IMR-90 (cell line): ENCODE measurements around the gene BNIP5. TPM values are rescaled to one million over a fixed set of nuclear protein-coding genes. Genes with fewer than 3 reads are reported as not detected.

Experiments
- ATAC-seq: fragments of 200-7000 bp; cut with Tn5 transposase; 2 replicates; pipeline ENCODE4 v1.9.1; 2020; ENCODE audit warnings: low read depth, mild to moderate bottlenecking, moderate library complexity
- BruUV-seq: library from RNA; stranded (reverse); fragments of 400-500 nt; replicated peaks from 2 replicates; lab custom pipeline; 2021; lab: Mats Ljungman, UMichigan
- CTCF ChIA-PET: fragments of 300-600 bp; formaldehyde crosslinking; extraction: SDS; loops from one replicate; lab custom pipeline; 2021; ENCODE audit warnings: antibody characterized with exemption; lab: Yijun Ruan, JAX
- POLR2A ChIA-PET: fragments of 300-600 bp; sonication (Branson Sonifier 250); formaldehyde crosslinking; loops from one replicate; lab custom pipeline; 2022; ENCODE audit warnings: antibody characterized with exemption; ENCODE audit not compliant: unreplicated experiment; lab: Charles Lee
- DNase-seq: peaks from one replicate; pipeline ENCODE4 v3.0.0; 2013
- H2AFZ ChIP-seq: replicated peaks from 2 replicates; pipeline ENCODE3; 2013; ENCODE audit warnings: low read length, mild to moderate bottlenecking; ENCODE audit not compliant: poor library complexity
- H2AK5ac ChIP-seq: 2 replicates; pipeline ENCODE4 v1.6.1; 2013; ENCODE audit warnings: low read depth, low read length, inconsistent platforms
- H2AK9ac ChIP-seq: replicated peaks from 2 replicates; pipeline ENCODE3; 2013; ENCODE audit warnings: mild to moderate bottlenecking, low read depth, low read length, moderate library complexity; ENCODE audit not compliant: poor library complexity
- H2BK120ac ChIP-seq: 2 replicates; pipeline ENCODE4 v1.6.1; 2013; ENCODE audit warnings: low read depth, low read length, inconsistent platforms
- H2BK15ac ChIP-seq: 3 replicates; pipeline ENCODE4 v1.6.1; 2013; ENCODE audit warnings: low read depth, low read length, inconsistent platforms
- H2BK20ac ChIP-seq: 2 replicates; pipeline ENCODE4 v1.6.1; 2013; ENCODE audit warnings: low read depth, mild to moderate bottlenecking, inconsistent platforms, low read length, moderate library complexity
- H2BK5ac ChIP-seq: 2 replicates; pipeline ENCODE4 v1.6.1; 2013; ENCODE audit warnings: mild to moderate bottlenecking, low read depth, low read length, inconsistent platforms; ENCODE audit not compliant: poor library complexity, severe bottlenecking
- H3K14ac ChIP-seq: replicated peaks from 2 replicates; pipeline ENCODE4 v1.6.1; 2013; ENCODE audit warnings: low read depth, low read length, inconsistent platforms
- H3K18ac ChIP-seq: 2 replicates; pipeline ENCODE4 v1.6.1; 2013; ENCODE audit warnings: low read depth, low read length, control low read depth
- H3K23ac ChIP-seq: 2 replicates; pipeline ENCODE4 v1.6.1; 2013; ENCODE audit warnings: low read depth, low read length, inconsistent platforms
- H3K27ac ChIP-seq: 2 replicates; pipeline ENCODE4 v1.5.1; 2013; ENCODE audit warnings: mild to moderate bottlenecking, control low read depth, low read length; ENCODE audit not compliant: insufficient read depth
- H3K27me3 ChIP-seq: 2 replicates; pipeline ENCODE4 v1.6.1; 2013; ENCODE audit warnings: low read length; ENCODE audit not compliant: control insufficient read depth, insufficient read depth
- H3K36me3 ChIP-seq: 2 replicates; pipeline ENCODE4 v1.6.1; 2013; ENCODE audit warnings: low read length, mixed read lengths; ENCODE audit not compliant: control insufficient read depth, insufficient read depth
- H3K4ac ChIP-seq: 2 replicates; pipeline ENCODE4 v1.6.1; 2013; ENCODE audit warnings: low read depth, low read length, inconsistent platforms
- H3K4me1 ChIP-seq: 2 replicates; pipeline ENCODE4 v1.6.1; 2013; ENCODE audit warnings: low read length, mixed read lengths; ENCODE audit not compliant: control insufficient read depth, insufficient read depth
- H3K4me2 ChIP-seq: 2 replicates; pipeline ENCODE4 v1.6.1; 2013; ENCODE audit warnings: low read depth, mild to moderate bottlenecking, control low read depth, low read length, moderate library complexity
- H3K4me3 ChIP-seq: 2 replicates; pipeline ENCODE4 v1.5.1; 2013; ENCODE audit warnings: low read depth, mild to moderate bottlenecking, control low read depth, low read length, moderate library complexity; ENCODE audit not compliant: insufficient read depth
- H3K56ac ChIP-seq: 2 replicates; pipeline ENCODE4 v1.6.1; 2013; ENCODE audit warnings: low read length, inconsistent platforms; ENCODE audit not compliant: insufficient read depth; ENCODE audit errors: extremely low read depth
- H3K79me1 ChIP-seq, 2 experiments: 2 replicates each; pipeline ENCODE4 v1.6.1; 2013; ENCODE audit warnings: low read length in 2 of 2, inconsistent platforms in 1 of 2, low read depth in 1 of 2
- H3K9ac ChIP-seq: 2 replicates; pipeline ENCODE4 v1.6.1; 2013; ENCODE audit warnings: low read depth, low read length, control low read depth
- H3K9me1 ChIP-seq: 2 replicates; pipeline ENCODE4 v1.6.1; 2013; ENCODE audit warnings: low read length, inconsistent platforms; ENCODE audit not compliant: insufficient read depth
- H3K9me3 ChIP-seq: 2 replicates; pipeline ENCODE4 v1.6.1; 2013; ENCODE audit warnings: low read length; ENCODE audit not compliant: control insufficient read depth, insufficient read depth
- H4K20me1 ChIP-seq: 2 replicates; pipeline ENCODE4 v1.6.1; 2013; ENCODE audit warnings: low read length, inconsistent platforms; ENCODE audit not compliant: insufficient read depth
- H4K5ac ChIP-seq: 2 replicates; pipeline ENCODE4 v1.6.1; 2013; ENCODE audit warnings: mild to moderate bottlenecking, low read depth, low read length, control low read depth
- H4K8ac ChIP-seq, 2 experiments: 2 replicates each; pipeline ENCODE4 v1.6.1; 2013; ENCODE audit warnings: low read depth in 2 of 2, low read length in 2 of 2, control low read depth in 1 of 2, inconsistent platforms in 1 of 2
- H4K91ac ChIP-seq: 2 replicates; pipeline ENCODE4 v1.6.1; 2013; ENCODE audit warnings: low read depth, low read length, inconsistent platforms; ENCODE audit not compliant: insufficient read depth
- BHLHE40 ChIP-seq: fragments of 150-350 bp; IDR thresholded peaks from 2 replicates; pipeline ENCODE4 v1.6.1; 2016; ENCODE audit warnings: mild to moderate bottlenecking, low read depth, low read length
- CEBPB ChIP-seq: IDR thresholded peaks from 2 replicates; pipeline ENCODE4 v1.6.1; 2012; ENCODE audit warnings: low read depth, low read length, improper control_type of control experiment
- FOS ChIP-seq: fragments of 150-350 bp; IDR thresholded peaks from 2 replicates; pipeline ENCODE4 v1.6.1; 2016; ENCODE audit warnings: low read depth, low read length
- MXI1 ChIP-seq: IDR thresholded peaks from 2 replicates; pipeline ENCODE4 v1.6.1; 2012; ENCODE audit warnings: low read depth, mild to moderate bottlenecking, low read length, moderate library complexity, borderline replicate concordance
- NFE2L2 ChIP-seq: fragments of 150-350 bp; IDR thresholded peaks from 2 replicates; pipeline ENCODE4 v1.6.1; 2016; ENCODE audit warnings: low read depth, mild to moderate bottlenecking, low read length
- POLR2A ChIP-seq: IDR thresholded peaks from 2 replicates; pipeline ENCODE4 v1.6.1; 2012; ENCODE audit warnings: mild to moderate bottlenecking, low read depth, low read length
- RCOR1 ChIP-seq: IDR thresholded peaks from 2 replicates; pipeline ENCODE4 v1.6.1; 2012; ENCODE audit warnings: mild to moderate bottlenecking, low read length, improper control_type of control experiment; ENCODE audit not compliant: insufficient replicate concordance
- RFX5 ChIP-seq: IDR thresholded peaks from 2 replicates; pipeline ENCODE4 v1.8.0; 2012; ENCODE audit warnings: low read depth, mild to moderate bottlenecking, low read length, moderate library complexity
- SMC3 ChIP-seq: fragments of 150-350 bp; IDR thresholded peaks from 2 replicates; pipeline ENCODE4 v1.6.1; 2016; ENCODE audit warnings: low read depth, mild to moderate bottlenecking, antibody characterized with exemption, low read length, moderate library complexity
- WGBS, 2 experiments: methylation state at CpG; one replicate each; pipeline versions ENCODE4 v1.1.5 to v1.1.7; 2013; ENCODE audit warnings: missing lambda C conversion rate in 2 of 2; ENCODE audit not compliant: insufficient read length in 1 of 2; ENCODE audit errors: extremely low coverage in 2 of 2; 5-methylcytosine and 5-hydroxymethylcytosine counted together
- dilution Hi-C: fragments of 300-500 bp; cut with HindIII; formaldehyde crosslinking; loops from one replicate; pipeline ENCODE4 v1.14.3; 2018; ENCODE audit warnings: low sequenced_read_pairs; ENCODE audit not compliant: unreplicated experiment
- in situ Hi-C: fragments of 300-500 bp; cut with MboI; formaldehyde crosslinking; loops from 3 replicates; pipeline ENCODE4 v1.14.3; 2019; ENCODE audit warnings: low sequenced_read_pairs, inconsistent platforms, mixed read lengths
- intact Hi-C: fragments of 100-400 bp; cut with micrococcal nuclease; formaldehyde crosslinking; loops from 2 replicates; pipeline ENCODE4 v1.10.0; 2022
- polyA plus RNA-seq, 3 experiments: library from polyadenylated mRNA; depleted of rRNA; stranded (reverse); fragments of >200 nt; gene quantifications; 2 replicates each; pipeline ENCODE4 v1.2.3, GENCODE V29; 2012; ENCODE audit warnings: low replicate concordance in 1 of 3
- total RNA-seq: library from RNA; depleted of rRNA; stranded (reverse); fragments of >200 nt; gene quantifications from 2 replicates; pipeline ENCODE4 v1.2.3, GENCODE V29; 2012
- TF ChIP-seq, protein P1 (sequence below): conservative IDR thresholded peaks from 2 replicates; pipeline ENCODE4 v1.5.1; 2012; ENCODE audit warnings: mild to moderate bottlenecking, low read depth, low read length, improper control_type of control experiment
- TF ChIP-seq, protein P2 (sequence below): fragments of 150-350 bp; IDR thresholded peaks from 2 replicates; pipeline ENCODE4 v1.6.1; 2017; ENCODE audit warnings: mild to moderate bottlenecking, antibody characterized with exemption, low read length, low read depth

The BNIP5 gene
- total and polyA plus RNA-seq, 2 of the 4 experiments (the other 2 are of a cell fraction) = not detected

DNA sequence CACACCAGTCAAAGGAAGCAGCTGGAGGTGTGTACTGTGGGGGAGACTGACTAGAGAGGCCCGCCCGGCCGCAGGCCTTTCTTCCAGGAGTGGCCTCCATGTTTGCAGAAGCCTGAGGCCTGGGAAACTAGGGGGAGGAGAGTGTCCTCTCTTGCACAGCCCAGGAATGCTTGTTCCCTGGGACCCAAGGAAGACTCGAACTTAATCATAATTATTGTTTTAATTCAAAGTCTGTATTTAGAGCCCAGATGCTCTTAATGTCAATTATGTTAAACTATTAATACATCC, 23.1 kb downstream of the BNIP5 start (continued):
- TF ChIP-seq, protein P1, sequence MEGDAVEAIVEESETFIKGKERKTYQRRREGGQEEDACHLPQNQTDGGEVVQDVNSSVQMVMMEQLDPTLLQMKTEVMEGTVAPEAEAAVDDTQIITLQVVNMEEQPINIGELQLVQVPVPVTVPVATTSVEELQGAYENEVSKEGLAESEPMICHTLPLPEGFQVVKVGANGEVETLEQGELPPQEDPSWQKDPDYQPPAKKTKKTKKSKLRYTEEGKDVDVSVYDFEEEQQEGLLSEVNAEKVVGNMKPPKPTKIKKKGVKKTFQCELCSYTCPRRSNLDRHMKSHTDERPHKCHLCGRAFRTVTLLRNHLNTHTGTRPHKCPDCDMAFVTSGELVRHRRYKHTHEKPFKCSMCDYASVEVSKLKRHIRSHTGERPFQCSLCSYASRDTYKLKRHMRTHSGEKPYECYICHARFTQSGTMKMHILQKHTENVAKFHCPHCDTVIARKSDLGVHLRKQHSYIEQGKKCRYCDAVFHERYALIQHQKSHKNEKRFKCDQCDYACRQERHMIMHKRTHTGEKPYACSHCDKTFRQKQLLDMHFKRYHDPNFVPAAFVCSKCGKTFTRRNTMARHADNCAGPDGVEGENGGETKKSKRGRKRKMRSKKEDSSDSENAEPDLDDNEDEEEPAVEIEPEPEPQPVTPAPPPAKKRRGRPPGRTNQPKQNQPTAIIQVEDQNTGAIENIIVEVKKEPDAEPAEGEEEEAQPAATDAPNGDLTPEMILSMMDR = no peak
- TF ChIP-seq CEBPB = no peak

DNA sequence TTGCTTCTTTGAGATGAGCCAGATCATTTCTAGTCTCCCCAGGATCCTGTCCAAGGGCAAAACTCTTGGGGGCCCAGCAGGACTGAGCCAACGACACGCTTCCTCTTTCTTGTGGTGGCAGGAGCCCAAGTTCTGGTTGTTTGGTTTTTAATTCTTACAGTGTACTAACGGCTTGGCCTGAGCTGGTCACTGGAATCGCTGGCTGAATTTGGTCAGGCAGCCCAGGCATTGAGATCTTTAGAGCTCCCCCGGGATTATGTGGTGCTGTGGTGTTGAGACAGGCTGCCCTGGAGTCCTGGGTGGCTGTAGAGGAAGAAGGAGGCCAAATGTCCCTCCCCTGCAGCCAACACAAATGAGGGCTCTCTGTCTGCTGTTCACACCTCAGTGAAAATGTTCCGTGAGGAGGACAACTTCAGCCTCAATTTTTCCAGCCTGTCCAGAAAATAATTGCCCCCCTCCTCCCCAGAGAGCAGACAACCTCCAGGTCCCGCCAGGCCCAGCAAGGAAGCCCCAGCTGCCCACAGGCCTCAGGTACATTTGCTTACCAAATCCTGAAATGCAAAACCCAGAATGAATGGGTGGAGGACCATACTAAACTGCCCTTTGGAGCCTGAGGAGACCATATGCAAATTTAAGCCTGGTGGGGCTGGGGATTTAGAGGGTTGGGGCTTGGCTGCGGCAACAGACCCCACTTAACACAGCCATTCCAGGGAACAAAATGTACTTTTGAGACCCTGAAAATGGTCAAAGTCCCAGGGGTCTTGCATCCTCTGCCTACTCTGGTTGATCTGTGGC, 23.6 kb downstream of the BNIP5 start:
- no peak overlapping the region for H2BK5ac ChIP-seq
- no peak for ATAC-seq
- H3K9me1 ChIP-seq = no peaks in the 10 kb centered on the region
- peaks cover 79% of the 10 kb centered on the region for H3K27me3 ChIP-seq
- H4K5ac ChIP-seq = no peak overlapping the region
- H2BK20ac ChIP-seq = no peak overlapping the region
- H3K4ac ChIP-seq = no peak overlapping the region
- ChIA-PET CTCF (no interaction called here), POLR2A (no interaction called here)
- no peak overlapping the region for H3K56ac ChIP-seq
- no peak overlapping the region for H2AFZ ChIP-seq
- intact Hi-C loops = no loop called here
- BruUV-seq = no TSS peak
- H3K18ac ChIP-seq = no peak overlapping the region
- no peak for DNase-seq
- H3K4me2 ChIP-seq = no peak overlapping the region
- H3K79me1 ChIP-seq = no peaks in the 10 kb centered on the region
- no peak overlapping the region for H3K27ac ChIP-seq
- H4K8ac ChIP-seq = no peak overlapping the region
- H3K4me3 ChIP-seq = no peak overlapping the region
- no peak overlapping the region for H2AK9ac ChIP-seq
- no peak overlapping the region for H2BK120ac ChIP-seq
- H3K14ac ChIP-seq = no peak overlapping the region
- in situ Hi-C loops = no loop called here
- WGBS, 2 experiments = 50% methylated on average over 1 of the region's 8 CpGs; no CpG with 5 or more reads in 1 of the 2 experiments
- H2AK5ac ChIP-seq = no peak overlapping the region
- H2BK15ac ChIP-seq = no peak overlapping the region
- H3K23ac ChIP-seq = no peak overlapping the region
- dilution Hi-C loops = no loop called here
- H3K9ac ChIP-seq = no peak overlapping the region
- H3K4me1 ChIP-seq = no peaks in the 10 kb centered on the region
- no peak overlapping the region for H4K91ac ChIP-seq
- no peaks in the 10 kb centered on the region for H3K36me3 ChIP-seq
- H3K9me3 ChIP-seq = peaks cover 3% of the 10 kb centered on the region
- no peaks in the 10 kb centered on the region; the same call in 1 of the 2 replicates for H4K20me1 ChIP-seq
- TF ChIP-seq RFX5 = no peak
- no peak for TF ChIP-seq POLR2A
- no peak for TF ChIP-seq RCOR1
- no peak for TF ChIP-seq BHLHE40
- TF ChIP-seq FOS = no peak
- TF ChIP-seq, protein P1 = no peak
- no peak for TF ChIP-seq MXI1
- TF ChIP-seq SMC3 = no peak
- TF ChIP-seq NFE2L2 = no peak
- TF ChIP-seq, protein P2, sequence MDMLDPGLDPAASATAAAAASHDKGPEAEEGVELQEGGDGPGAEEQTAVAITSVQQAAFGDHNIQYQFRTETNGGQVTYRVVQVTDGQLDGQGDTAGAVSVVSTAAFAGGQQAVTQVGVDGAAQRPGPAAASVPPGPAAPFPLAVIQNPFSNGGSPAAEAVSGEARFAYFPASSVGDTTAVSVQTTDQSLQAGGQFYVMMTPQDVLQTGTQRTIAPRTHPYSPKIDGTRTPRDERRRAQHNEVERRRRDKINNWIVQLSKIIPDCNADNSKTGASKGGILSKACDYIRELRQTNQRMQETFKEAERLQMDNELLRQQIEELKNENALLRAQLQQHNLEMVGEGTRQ = no peak
- no peak for TF ChIP-seq CEBPB
